ENCODE data around the gene RAB31.

The RAB31 gene

DNA sequence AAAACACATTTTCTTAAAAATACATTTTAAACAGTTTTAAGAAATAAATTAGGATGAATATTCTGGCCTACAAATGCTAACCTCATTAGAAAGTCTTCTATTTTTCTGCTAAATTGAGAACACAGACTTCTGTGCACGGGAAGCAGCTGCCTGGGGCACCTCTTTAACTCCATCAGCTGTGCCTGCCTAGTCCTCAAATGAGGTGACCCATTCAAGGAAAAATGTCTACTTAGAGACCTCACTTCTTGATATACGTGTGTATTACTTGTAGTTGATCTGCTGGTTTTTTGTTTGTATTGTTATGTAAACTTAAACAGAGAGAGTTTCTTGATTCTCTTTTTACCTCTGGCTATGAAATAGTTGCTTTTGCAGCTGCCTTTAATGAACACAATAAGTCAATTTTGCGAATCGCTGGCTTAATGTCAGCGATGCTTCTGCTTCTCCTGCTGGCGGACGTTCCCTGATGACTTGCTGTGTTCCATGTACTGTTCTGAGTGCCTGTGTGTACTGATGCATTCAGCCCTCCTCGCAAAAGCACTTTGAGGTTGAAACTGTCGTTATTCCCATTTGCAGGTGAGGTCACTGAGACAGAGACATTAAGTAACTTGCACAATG, 88.9 kb downstream of the RAB31 start:
- DNase-seq, result peak; percentile 60

GRCh38 chr18:9802175-9803062, 94.3 kb downstream of the RAB31 start:
- DNase-seq, result no peak

- DNase-seq, result no peak
Observed at GRCh38 chr18:9803063-9803697, 95.1 kb downstream of the RAB31 start.

DNA sequence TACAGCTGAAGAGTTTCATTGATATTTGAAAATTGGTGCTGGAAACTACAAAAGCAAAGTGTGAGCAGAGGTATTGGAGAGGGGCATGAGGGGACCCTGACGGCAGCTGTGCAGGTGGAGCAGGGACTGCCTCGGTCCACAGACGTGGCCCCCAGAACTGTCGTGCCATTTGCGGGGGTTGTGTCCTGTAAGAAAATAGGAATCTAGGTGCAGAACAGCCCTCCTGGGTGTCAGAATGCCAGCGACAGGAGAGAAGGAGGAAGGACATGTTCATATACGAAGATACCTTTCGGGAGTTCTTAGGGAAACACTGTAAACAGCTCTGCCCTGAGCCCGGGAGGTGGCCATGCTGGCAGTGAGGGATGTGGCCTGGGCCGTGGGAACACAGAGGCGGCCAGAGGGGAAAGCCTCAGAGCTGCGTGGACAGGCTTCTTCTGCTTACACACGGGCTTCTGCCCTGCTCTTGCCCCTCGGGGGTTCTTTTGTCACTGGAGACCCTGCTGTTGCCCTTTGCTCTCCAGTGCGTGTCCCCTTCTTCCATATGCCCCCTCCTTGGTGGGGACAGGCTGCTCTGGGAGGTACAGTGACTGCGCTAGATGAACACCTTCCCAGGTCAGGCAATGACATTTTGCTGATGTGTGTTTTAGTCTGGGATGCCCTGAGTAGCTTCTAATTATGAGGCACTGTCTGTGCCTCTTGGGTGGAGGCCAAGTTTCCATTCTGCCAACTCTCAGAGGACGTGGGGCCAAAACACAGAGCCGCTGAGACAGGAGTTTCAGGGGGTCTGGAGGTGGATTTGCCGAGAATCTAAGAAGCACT, 95.8 kb downstream of the RAB31 start:
- DNase-seq, result peak; percentile 51

DNA sequence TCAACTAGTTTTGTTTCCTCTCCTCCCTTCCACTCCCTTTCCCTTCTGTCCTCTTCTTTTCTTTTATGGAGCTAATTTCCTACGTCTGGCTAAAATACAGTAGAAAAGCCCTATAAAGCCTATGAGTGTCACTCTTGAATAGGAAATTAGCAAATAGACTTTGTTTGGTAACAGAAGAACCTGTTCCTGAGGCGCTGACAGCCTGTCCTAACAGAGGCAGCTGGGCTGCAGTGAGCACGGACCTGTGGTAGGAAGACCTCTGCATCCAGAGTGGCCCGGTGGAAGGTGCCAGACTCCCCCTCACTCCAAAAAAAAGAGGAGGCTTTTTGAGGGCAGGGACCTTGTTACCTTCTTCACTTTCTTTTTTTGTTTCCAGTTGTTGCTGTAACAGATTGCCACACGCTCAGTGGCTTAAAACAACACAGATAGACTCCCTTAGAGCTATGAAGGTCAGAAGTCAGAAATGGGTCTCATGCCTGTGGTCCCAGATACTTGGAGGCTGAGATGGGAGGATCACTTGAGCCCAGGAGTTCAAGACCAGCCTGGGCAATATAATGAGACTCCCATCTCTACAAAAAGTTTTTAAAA, 96.5 kb downstream of the RAB31 start:
- DNase-seq, result no peak

DNA sequence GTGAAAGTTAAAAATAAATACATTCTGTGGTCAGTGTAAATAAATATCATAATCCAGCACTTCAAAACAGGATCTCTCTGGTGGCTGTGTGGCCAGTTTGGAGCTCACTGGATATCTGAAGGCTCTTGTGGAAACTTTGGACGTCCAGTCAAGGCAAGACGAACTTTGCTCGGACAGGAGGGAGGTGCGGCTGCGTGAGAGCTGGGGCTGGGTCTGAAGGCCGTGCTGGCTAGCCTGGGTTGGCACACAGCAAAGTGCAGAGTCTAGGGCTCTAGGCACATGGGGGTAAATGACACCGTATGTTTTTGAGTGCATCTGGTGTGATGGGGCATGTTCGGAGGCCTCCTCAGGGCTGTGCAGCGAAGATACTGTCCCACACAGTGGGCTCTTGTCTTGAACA, 98.8 kb downstream of the RAB31 start:
- no peak for DNase-seq

DNA sequence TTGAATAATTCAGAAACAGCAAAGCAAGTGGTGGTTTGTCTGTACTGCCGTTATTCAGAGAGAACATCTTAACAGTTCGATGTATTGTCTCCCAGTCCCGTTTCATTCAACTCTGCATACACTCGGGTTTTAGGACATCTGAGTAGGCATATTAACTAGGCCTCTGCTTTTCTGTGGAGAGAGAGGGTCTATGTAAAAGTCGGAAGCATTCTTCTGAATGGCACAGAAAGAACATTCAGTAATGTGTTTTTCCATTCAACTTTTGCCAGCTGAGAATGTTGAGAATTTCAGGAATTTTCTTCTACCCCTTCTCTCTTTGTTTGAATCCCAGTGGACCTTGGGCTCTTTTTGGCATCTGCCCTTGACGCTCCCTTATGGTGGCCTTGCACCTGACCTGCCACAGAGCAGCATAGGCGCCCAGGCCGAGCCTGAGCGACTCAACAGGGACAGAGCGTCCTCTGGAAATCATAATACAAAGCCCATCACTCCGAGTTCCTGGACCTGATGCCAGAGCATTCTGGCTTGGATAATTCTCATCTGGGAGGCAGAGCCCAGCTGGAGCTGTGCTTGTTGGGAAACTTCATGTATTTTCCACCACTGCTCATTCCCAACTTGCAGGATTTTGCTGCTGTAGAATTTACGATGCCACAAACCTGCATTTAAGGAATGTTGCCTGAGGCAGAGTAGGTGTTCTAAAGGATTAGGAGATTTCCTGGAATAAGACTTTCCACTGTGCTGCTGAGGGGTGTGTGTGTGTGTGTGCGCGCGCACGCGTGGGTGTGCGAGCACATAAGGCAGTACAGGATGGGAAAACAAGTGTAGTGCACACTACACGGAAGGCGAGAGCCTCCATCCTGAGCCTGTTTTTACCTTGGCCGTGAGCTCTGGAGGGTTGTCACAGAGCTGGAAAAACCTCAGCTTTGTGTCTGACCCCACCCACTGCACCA, 100.5 kb downstream of the RAB31 start:
- no peak for DNase-seq

- DNase-seq, result no peak
Observed at GRCh38 chr18:9809697-9810096, 101.6 kb downstream of the RAB31 start.

DNA sequence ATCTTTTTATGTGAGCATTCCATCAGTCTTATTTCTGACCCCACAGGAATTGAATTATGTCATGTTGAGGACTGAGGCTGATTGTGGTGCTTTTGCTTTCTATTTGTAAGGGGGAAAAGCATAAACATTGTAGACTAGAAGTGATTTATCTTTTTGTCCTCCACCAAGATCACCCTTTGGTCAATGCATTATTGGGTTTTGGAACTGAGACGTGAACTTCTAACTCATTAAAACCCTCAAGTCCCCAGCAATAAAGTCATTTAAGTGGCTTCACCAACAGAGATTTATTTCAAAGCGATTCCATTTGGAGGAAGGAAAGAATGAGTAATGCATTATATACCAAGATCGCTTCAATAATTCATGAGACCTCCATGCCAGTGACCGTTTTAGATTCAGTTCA, 102.2 kb downstream of the RAB31 start:
- no peak for DNase-seq

GRCh38 chr18:9810994-9811705, 103.0 kb downstream of the RAB31 start:
- DNase-seq, result no peak

GRCh38 chr18:9811978-9812377, 103.9 kb downstream of the RAB31 start:
- no peak for DNase-seq

DNA sequence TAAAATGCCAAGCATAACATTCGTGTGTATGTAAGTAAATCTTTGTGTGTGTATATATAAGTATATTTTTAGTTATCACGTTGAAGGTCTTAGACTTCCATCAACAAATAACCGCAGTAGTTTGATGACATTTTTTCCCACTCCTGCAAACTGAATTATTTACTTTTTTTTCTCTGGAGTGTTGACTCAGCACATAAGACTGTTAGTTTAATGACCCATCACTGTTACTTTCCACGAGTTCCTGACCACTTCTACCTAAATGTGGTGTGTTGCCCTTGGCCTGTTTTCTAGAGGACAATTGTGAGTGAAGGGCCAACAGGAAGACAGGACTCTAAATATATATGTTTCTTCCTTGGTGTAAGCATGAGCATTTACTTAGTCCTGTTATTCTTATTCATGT, 106.3 kb downstream of the RAB31 start:
- no peak for DNase-seq

GRCh38 chr18:9817286-9817685, 109.2 kb downstream of the RAB31 start:
- no peak for DNase-seq

DNA sequence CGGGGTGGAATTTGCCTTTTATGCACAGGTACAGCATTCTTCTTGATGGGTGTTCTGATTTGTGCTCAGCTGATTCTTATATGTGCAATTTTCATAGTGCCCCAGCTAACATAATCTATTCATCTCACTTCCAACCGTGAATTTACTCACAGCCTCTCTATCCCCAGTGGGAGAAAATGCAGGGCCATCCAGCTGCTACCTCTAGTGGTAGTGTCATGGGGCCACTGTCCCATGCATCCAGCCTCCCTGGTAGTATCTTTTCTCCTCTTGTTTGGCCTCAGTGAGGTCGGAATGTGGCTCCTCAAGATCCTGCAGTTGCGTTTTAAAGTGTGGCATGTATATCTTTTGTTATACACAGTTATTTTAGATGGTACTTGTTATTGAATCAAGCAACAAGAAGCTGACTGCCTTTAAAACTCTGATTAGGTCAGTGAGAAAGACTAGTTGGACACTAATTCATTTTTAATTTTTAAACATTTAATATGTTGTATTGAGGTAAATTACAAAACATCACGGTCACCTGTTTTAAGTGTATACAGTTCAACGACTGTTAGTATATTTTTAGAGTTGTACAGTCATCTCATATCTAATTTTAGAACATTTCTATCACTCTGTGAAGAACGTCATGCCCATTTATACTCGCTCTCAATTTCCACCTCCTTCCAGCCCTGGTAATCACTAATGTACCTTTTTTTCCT, 109.8 kb downstream of the RAB31 start:
- DNase-seq, result no peak

DNA sequence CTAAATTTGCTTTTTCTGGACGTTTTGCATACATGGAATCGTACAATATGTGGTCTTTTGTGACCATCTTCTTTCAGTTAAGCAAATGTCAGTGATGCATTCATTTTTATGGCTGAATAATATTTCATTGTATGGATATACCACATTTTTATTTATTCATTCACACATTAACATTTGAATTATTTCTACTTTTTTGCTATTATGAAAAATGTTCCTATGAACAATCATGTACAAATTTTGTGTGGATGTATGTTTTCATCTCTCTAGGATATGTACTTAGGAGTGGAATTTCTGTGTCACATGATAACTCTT, 110.3 kb downstream of the RAB31 start:
- DNase-seq, result no peak

GRCh38 chr18:9820127-9820526, 112.0 kb downstream of the RAB31 start:
- no peak for DNase-seq

GRCh38 chr18:9820719-9821118, 112.6 kb downstream of the RAB31 start:
- no peak for DNase-seq

GRCh38 chr18:9822587-9823185, 114.6 kb downstream of the RAB31 start:
- DNase-seq, result no peak

- DNase-seq, result no peak
Observed at GRCh38 chr18:9823805-9824473, 115.8 kb downstream of the RAB31 start.

DNA sequence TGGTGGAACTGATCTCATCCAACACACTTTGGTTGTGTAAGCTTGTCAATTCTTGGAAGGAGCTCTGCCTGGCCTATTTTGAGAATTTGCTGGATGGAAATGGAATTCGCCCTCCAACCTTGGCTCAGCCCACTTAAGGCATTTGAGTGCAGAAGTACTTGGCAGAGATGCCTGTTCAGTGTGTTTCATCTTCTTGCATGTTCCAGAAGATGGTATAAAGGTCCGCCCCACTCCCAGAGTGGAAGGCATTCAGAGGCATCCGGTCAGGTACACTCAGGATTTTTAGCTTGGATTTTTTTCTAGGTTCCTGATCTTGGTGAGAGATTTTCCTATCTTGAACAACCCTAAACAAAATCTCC, 116.4 kb downstream of the RAB31 start:
- DNase-seq, result no peak

Measured in NCI-H1694 treated with DMSO at 0.1 percent for 48 hours (cell line).